ENCODE data around the gene SUB1.

DNA sequence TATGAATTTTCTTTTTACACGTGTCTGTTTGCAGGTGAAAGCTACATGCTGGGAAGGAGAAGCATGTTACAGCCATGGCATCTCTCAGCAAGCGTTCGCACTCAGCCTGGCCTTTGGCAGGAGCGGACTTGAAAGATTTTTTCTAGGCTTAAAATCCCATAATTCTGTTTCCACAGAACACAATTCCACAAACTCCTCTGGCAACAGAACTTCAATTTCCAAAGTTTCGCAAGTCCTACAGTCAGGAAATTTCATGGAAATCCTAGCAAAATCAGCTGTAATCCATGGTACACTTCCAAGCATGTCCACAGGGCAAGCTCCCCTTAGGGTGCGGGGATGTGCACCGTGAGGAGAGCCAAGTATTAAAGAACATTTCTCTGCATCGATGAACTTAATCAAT lies 35.9 kb downstream of the SUB1 start:
- TF ChIP-seq TAF1 (IDR thresholded peaks at IDR 0.05; ENCODE audit: borderline replicate concordance, insufficient read depth, low read length) (no peak), POLR2AphosphoS5 (IDR thresholded peaks at IDR 0.05; ENCODE audit: low read depth, low read length) (no peak), SIN3A (IDR thresholded peaks at IDR 0.05; ENCODE audit: borderline replicate concordance, insufficient read depth, low read length) (no peak), FOXP2 (optimal IDR thresholded peaks at IDR 0.05; ENCODE audit: borderline replicate concordance, extremely low read depth, extremely low read length, insufficient read depth) (no peak)
- TF ChIP-seq, protein P1, sequence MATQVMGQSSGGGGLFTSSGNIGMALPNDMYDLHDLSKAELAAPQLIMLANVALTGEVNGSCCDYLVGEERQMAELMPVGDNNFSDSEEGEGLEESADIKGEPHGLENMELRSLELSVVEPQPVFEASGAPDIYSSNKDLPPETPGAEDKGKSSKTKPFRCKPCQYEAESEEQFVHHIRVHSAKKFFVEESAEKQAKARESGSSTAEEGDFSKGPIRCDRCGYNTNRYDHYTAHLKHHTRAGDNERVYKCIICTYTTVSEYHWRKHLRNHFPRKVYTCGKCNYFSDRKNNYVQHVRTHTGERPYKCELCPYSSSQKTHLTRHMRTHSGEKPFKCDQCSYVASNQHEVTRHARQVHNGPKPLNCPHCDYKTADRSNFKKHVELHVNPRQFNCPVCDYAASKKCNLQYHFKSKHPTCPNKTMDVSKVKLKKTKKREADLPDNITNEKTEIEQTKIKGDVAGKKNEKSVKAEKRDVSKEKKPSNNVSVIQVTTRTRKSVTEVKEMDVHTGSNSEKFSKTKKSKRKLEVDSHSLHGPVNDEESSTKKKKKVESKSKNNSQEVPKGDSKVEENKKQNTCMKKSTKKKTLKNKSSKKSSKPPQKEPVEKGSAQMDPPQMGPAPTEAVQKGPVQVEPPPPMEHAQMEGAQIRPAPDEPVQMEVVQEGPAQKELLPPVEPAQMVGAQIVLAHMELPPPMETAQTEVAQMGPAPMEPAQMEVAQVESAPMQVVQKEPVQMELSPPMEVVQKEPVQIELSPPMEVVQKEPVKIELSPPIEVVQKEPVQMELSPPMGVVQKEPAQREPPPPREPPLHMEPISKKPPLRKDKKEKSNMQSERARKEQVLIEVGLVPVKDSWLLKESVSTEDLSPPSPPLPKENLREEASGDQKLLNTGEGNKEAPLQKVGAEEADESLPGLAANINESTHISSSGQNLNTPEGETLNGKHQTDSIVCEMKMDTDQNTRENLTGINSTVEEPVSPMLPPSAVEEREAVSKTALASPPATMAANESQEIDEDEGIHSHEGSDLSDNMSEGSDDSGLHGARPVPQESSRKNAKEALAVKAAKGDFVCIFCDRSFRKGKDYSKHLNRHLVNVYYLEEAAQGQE (IDR thresholded peaks at IDR 0.05; ENCODE audit: insufficient read depth in 1 of 2, low read depth in 2 of 2, low read length in 2 of 2), result no peak
